WTC11 (cell line): Measurements from ENCODE around the gene NUMBL. TPM values are rescaled to one million over a fixed set of nuclear protein-coding genes. Genes with fewer than 3 reads are reported as not detected.

Experiments
- ATF1 ChIP-seq: sonication (generic); formaldehyde crosslinking; IDR thresholded peaks from 2 replicates; pipeline ENCODE4 v1.8.1; 2023; ENCODE audit warnings: mild to moderate bottlenecking, moderate library complexity, missing genetic modification reagents
- E2F1 ChIP-seq: sonication (generic); formaldehyde crosslinking; IDR thresholded peaks from 2 replicates; pipeline ENCODE4 v1.8.0; 2022; ENCODE audit warnings: mild to moderate bottlenecking, missing genetic modification reagents
- ESRRA ChIP-seq: sonication (generic); formaldehyde crosslinking; IDR thresholded peaks from 2 replicates; pipeline ENCODE4 v1.8.1; 2022; ENCODE audit warnings: mild to moderate bottlenecking, missing genetic modification reagents, borderline replicate concordance
- FOXJ3 ChIP-seq: sonication (generic); formaldehyde crosslinking; IDR thresholded peaks from 2 replicates; pipeline ENCODE4 v1.9.0; 2021; ENCODE audit warnings: missing genetic modification reagents, mild to moderate bottlenecking, borderline replicate concordance
- FOXK1 ChIP-seq: sonication (generic); formaldehyde crosslinking; IDR thresholded peaks from 2 replicates; pipeline ENCODE4 v1.8.0; 2022; ENCODE audit warnings: mild to moderate bottlenecking, moderate library complexity, missing genetic modification reagents
- FOXP1 ChIP-seq: sonication (generic); formaldehyde crosslinking; IDR thresholded peaks from 2 replicates; pipeline ENCODE4 v1.8.0; 2022; ENCODE audit warnings: missing genetic modification reagents, mild to moderate bottlenecking, moderate library complexity, borderline replicate concordance
- GABPB1 ChIP-seq: sonication (generic); formaldehyde crosslinking; IDR thresholded peaks from 2 replicates; pipeline ENCODE4 v1.8.1; 2023; ENCODE audit warnings: mild to moderate bottlenecking, missing genetic modification reagents
- GTF2I ChIP-seq: fragments of 250-450 bp; sonication (Bioruptor Pico); conservative IDR thresholded peaks from 2 replicates; pipeline ENCODE4 v1.4.0; 2021; ENCODE audit warnings: mild to moderate bottlenecking
- IRF2 ChIP-seq: sonication (generic); formaldehyde crosslinking; IDR thresholded peaks from 2 replicates; pipeline ENCODE4 v1.8.0; 2022; ENCODE audit warnings: low read depth, missing genetic modification reagents, borderline replicate concordance
- KAT7 ChIP-seq: sonication (generic); formaldehyde crosslinking; IDR thresholded peaks from 2 replicates; pipeline ENCODE4 v1.8.1; 2023; ENCODE audit warnings: missing genetic modification reagents, mild to moderate bottlenecking, borderline replicate concordance
- MAX ChIP-seq: sonication (generic); formaldehyde crosslinking; IDR thresholded peaks from 2 replicates; pipeline ENCODE4 v1.8.0; 2022; ENCODE audit warnings: mild to moderate bottlenecking, missing genetic modification reagents
- MXD4 ChIP-seq: fragments of 250-450 bp; sonication (Bioruptor Pico); IDR thresholded peaks from 2 replicates; pipeline ENCODE4 v1.8.0; 2021; ENCODE audit warnings: mild to moderate bottlenecking, moderate library complexity, borderline replicate concordance
- MYBL2 ChIP-seq: sonication (generic); formaldehyde crosslinking; IDR thresholded peaks from 2 replicates; pipeline ENCODE4 v1.8.1; 2023; ENCODE audit warnings: mild to moderate bottlenecking, moderate library complexity, missing genetic modification reagents
- NFATC4 ChIP-seq: fragments of 250-450 bp; sonication (Bioruptor Pico); IDR thresholded peaks from 2 replicates; pipeline ENCODE4 v1.9.0; 2021; ENCODE audit warnings: mild to moderate bottlenecking
- PREB ChIP-seq: sonication (generic); formaldehyde crosslinking; IDR thresholded peaks from 2 replicates; pipeline ENCODE4 v1.8.1; 2022; ENCODE audit warnings: mild to moderate bottlenecking, missing genetic modification reagents, moderate library complexity, borderline replicate concordance
- TEAD1 ChIP-seq: sonication (generic); formaldehyde crosslinking; IDR thresholded peaks from 2 replicates; pipeline ENCODE4 v1.8.0; 2022; ENCODE audit warnings: mild to moderate bottlenecking, missing genetic modification reagents
- USF1 ChIP-seq: sonication (generic); formaldehyde crosslinking; IDR thresholded peaks from 2 replicates; pipeline ENCODE4 v1.8.0; 2022; ENCODE audit warnings: mild to moderate bottlenecking, missing genetic modification reagents
- ZNF121 ChIP-seq: sonication (generic); formaldehyde crosslinking; IDR thresholded peaks from 2 replicates; pipeline ENCODE4 v1.8.0; 2023; ENCODE audit warnings: missing genetic modification reagents
- ZNF317 ChIP-seq: sonication (generic); formaldehyde crosslinking; IDR thresholded peaks from 2 replicates; pipeline ENCODE4 v1.8.1; 2023; ENCODE audit warnings: low read depth, mild to moderate bottlenecking, moderate library complexity, missing genetic modification reagents, borderline replicate concordance
- ZNF416 ChIP-seq: fragments of 250-450 bp; sonication (Bioruptor Pico); IDR thresholded peaks from 2 replicates; pipeline ENCODE4 v1.9.0; 2021; ENCODE audit warnings: mild to moderate bottlenecking, inconsistent platforms
- ZNF423 ChIP-seq: fragments of 250-450 bp; sonication (Bioruptor Pico); IDR thresholded peaks from 2 replicates; pipeline ENCODE4 v2.1.2; 2022; ENCODE audit warnings: mild to moderate bottlenecking, moderate library complexity
- total RNA-seq: library from RNA; stranded (reverse); gene quantifications from 3 replicates; pipeline ENCODE4 v1.2.3, GENCODE V29; 2021
- TF ChIP-seq, protein P1 (sequence below): sonication (generic); formaldehyde crosslinking; IDR thresholded peaks from 2 replicates; pipeline ENCODE4 v1.8.1; 2022; ENCODE audit warnings: low read depth, mild to moderate bottlenecking, moderate library complexity, missing genetic modification reagents, borderline replicate concordance
- TF ChIP-seq, protein P2 (sequence below): sonication (generic); formaldehyde crosslinking; IDR thresholded peaks from 2 replicates; pipeline ENCODE4 v1.8.1; 2023; ENCODE audit warnings: mild to moderate bottlenecking, moderate library complexity, missing genetic modification reagents
- TF ChIP-seq, protein P3 (sequence below): fragments of 250-450 bp; sonication (Bioruptor Pico); conservative IDR thresholded peaks from 2 replicates; pipeline ENCODE4 v1.9.0; 2021; ENCODE audit warnings: mild to moderate bottlenecking

Gene NUMBL
- total RNA-seq, 1 experiment from 2014 or later = 30.3 TPM

GRCh38 chr19:40623403-40624251 is 66.8 kb downstream of the NUMBL start (continued):
- no peak for TF ChIP-seq ATF1 (CRISPR knock-in tag)
- no peak for TF ChIP-seq NFATC4 (CRISPR knock-in tag)
- TF ChIP-seq ZNF121 = no peak
- TF ChIP-seq, protein P1, sequence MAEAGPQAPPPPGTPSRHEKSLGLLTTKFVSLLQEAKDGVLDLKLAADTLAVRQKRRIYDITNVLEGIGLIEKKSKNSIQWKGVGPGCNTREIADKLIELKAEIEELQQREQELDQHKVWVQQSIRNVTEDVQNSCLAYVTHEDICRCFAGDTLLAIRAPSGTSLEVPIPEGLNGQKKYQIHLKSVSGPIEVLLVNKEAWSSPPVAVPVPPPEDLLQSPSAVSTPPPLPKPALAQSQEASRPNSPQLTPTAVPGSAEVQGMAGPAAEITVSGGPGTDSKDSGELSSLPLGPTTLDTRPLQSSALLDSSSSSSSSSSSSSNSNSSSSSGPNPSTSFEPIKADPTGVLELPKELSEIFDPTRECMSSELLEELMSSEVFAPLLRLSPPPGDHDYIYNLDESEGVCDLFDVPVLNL (CRISPR knock-in tag) = no peak
- TF ChIP-seq FOXJ3 (CRISPR knock-in tag) = no peak
- TF ChIP-seq FOXP1 (CRISPR knock-in tag) = no peak
- TF ChIP-seq E2F1 (CRISPR knock-in tag) = no peak
- TF ChIP-seq MYBL2 (CRISPR knock-in tag) = no peak
- TF ChIP-seq FOXK1 (CRISPR knock-in tag) = no peak
- no peak for TF ChIP-seq USF1 (CRISPR knock-in tag)
- no peak for TF ChIP-seq GABPB1 (CRISPR knock-in tag)
- TF ChIP-seq ZNF317 (CRISPR knock-in tag) = no peak
- peak; percentile 68; the same call in 1 of the 2 replicates for TF ChIP-seq TEAD1 (CRISPR knock-in tag)
- TF ChIP-seq KAT7 (CRISPR knock-in tag) = no peak
- TF ChIP-seq, protein P2, sequence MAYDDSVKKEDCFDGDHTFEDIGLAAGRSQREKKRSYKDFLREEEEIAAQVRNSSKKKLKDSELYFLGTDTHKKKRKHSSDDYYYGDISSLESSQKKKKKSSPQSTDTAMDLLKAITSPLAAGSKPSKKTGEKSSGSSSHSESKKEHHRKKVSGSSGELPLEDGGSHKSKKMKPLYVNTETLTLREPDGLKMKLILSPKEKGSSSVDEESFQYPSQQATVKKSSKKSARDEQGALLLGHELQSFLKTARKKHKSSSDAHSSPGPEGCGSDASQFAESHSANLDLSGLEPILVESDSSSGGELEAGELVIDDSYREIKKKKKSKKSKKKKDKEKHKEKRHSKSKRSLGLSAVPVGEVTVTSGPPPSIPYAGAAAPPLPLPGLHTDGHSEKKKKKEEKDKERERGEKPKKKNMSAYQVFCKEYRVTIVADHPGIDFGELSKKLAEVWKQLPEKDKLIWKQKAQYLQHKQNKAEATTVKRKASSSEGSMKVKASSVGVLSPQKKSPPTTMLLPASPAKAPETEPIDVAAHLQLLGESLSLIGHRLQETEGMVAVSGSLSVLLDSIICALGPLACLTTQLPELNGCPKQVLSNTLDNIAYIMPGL (CRISPR knock-in tag) = no peak
- TF ChIP-seq MXD4 = no peak
- no peak for TF ChIP-seq GTF2I
- no peak for TF ChIP-seq ZNF423 (CRISPR knock-in tag)
- TF ChIP-seq MAX = peak; percentile 42; the same call in 1 of the 2 replicates
- TF ChIP-seq PREB = no peak
- TF ChIP-seq ESRRA (CRISPR knock-in tag) = no peak
- TF ChIP-seq, protein P3, sequence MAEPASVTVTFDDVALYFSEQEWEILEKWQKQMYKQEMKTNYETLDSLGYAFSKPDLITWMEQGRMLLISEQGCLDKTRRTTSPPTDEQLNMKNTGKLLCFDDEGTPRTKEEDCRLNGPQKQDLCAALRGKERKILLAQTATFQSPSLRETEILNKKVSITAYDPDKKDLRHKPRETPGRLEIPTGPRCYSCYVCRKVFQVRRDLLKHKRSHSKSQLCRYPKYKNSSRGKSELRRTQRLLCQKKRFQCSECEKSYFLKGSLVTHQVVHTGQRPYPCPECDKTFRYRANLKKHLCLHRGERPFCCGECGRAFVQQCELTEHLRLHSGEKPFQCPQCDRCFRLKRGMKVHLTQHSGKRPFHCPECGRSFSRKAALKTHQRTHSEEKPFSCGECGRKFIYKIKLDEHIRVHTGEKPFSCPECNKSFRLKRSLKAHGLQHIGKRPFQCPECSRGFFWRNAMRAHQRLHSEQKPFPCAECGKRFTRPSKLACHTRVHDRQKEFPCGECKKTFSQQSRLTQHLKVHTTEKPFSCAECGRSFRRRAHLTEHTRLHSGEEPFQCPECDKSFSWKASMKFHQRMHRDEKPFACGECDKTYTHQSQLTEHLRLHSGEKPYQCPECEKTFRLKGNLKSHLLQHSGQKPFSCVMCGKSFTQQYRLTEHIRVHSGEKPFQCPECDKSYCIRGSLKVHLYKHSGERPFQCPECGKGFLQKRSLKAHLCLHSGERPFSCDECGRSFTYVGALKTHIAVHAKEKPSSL = no peak
- TF ChIP-seq ZNF416 (CRISPR knock-in tag) = no peak
- TF ChIP-seq IRF2 = no peak
